Hematopoietic multipotent progenitor cell treated with erythropoietin and hydrocortisone succinate and interleukin-3 and kit ligand, for 6 days (in vitro differentiated cells): ENCODE data around the gene AP3D1.

Experiments
- DNase-seq: peaks from one replicate; pipeline ENCODE4 v3.0.0-alpha.2; 2015

The AP3D1 gene

GRCh38 chr19:2081873-2082810 is 69.2 kb downstream of the AP3D1 start:
- peak; percentile 65 for DNase-seq

- no peak for DNase-seq
Measured at GRCh38 chr19:2080336-2080988, 70.9 kb downstream of the AP3D1 start.

DNA sequence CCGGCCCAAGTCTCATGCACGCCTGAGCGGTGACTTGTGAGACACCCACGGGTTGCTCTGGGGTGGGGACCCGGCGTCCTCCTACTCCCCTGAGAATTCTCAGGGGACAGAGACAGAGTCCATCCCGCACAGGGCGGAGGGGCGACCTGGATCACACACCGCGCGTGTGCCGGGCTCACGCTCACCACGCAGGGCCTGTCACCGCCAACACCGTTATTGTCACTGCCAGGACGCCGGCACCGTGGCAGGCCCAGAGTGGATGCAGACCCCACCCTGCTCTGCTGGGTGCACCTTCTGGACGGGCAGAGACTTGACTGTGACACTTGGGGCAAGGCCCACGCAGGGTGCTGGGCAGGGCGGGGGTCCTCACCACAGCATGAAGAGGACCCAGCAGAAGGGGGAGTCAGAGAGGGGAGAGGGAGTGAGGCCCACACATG is 71.5 kb downstream of the AP3D1 start:
- DNase-seq, result no peak

DNA sequence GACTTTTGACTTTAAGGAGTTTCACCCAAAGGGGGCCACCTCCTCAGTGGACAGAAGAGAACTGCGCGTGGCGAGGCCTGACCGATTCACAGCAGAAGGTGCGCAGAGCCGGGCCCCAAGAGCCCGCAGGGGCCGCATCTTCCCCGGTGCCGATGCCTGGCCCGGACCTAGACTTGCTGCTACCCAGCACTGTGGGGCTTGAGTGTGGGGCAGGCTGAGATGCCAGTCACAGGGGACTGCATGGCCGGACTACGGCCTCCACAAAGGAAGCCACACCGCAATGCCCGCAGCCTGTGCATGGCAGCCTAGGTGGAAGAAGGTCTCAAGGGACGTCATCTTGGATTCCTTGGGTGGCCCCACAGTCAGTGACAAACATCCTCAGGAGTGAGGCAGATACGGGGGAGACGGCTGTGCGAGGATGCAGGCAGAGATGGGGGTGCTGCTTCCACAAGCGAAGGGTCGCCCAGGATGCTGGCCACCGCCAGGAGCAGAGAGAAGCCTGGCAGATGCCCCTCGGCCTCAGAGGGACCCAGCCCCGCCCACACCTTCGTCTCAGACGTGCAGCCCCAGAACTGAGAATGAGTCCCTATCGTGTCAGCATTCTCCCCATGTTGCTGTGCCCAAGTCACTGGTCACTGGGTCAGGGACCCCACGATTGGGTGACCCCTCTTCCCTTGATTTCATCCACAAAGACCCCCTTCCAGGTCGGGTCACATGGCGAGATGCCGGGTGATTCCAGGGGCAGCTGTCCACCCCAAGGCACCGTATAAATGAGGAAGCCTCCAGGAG is 72.1 kb downstream of the AP3D1 start:
- DNase-seq, result no peak

- DNase-seq, result no peak
Measured at GRCh38 chr19:2077833-2078619, 73.3 kb downstream of the AP3D1 start.

DNA sequence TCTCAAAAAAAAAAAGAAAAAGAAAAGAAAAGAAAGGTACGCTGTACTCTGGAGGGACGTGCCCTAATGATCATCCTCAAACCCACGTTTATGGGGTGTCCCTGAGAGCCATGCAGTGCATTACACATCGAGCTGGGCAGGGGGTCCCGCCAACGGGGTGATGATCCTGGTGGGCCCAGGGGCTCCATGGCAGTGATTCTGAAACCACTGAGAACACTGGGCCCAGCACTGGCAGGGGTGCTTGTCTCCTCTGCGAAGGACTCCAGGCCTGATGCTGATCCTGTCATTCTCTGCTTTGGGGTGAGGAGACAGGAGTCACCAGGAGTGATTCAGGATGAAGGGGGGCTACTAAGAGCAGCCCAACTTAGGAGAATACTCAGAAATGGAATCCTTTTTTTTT is 74.0 kb downstream of the AP3D1 start:
- DNase-seq, result no peak

- DNase-seq, result no peak
Measured at GRCh38 chr19:2076526-2076944, 74.8 kb downstream of the AP3D1 start.

DNA sequence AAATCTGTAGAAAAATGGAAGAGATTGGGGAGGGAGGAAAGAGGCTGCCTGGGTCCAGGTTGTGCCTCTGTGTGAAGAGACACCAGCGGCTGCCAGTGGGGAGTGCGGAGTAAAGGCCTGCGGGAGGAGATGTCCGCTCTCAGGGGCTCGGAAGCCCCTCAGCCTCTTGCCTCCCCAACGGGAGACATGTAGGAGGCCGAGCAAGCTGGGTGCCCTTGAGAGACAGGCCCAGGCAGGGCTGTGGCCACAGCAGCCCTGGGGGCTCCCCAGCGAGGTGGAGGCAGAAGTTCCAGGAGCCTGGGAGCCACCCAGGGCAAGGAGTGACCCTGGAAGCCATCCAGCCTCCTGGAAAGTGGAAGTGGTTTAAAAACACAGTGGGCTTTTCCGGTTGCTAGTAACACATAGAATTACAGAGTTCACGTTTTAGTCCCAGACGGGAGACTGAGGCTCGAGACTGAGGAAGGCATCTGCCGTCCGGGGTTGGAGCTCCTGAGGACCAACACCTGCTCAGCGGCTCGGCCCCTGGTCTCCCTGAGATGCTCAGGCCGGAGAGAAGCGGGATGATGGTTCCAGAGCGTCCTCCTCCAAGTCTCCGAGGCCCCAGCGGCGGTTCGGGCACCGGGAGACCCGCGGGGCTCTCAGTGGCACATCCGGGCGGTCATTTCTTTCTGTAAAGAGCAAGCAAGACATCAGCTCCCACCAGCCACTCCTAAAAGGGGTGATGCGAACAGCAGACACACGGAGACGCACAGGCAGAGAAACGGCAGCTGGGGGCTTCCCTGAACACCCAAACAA is 78.4 kb downstream of the AP3D1 start:
- DNase-seq, result no peak

- DNase-seq, result no peak
Measured at GRCh38 chr19:2070986-2071673, 80.2 kb downstream of the AP3D1 start.

DNA sequence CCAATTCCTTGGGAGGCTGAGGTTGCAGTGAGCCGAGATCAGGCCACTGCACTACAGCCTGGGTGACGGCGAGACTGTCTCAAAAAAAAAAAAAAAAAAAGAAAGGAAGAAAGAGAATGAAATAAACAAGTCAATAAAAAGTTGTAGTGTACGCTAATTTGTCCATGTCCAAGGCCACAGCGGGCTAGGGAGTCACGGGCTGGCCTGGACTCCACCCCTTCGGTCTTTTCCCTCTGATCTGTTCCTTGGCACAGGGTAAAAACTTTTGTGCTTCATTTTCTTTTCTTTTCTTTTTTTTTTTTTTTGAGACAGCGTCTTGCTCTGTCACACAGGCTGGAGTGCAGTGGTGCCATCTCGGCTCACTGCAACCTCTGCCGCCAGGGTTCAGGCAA is 80.9 kb downstream of the AP3D1 start:
- DNase-seq, result no peak

GRCh38 chr19:2064788-2065524 is 86.4 kb downstream of the AP3D1 start:
- no peak for DNase-seq

GRCh38 chr19:2064395-2064787 is 87.0 kb downstream of the AP3D1 start:
- DNase-seq, result no peak

GRCh38 chr19:2063824-2064223 is 87.5 kb downstream of the AP3D1 start:
- DNase-seq, result no peak

DNA sequence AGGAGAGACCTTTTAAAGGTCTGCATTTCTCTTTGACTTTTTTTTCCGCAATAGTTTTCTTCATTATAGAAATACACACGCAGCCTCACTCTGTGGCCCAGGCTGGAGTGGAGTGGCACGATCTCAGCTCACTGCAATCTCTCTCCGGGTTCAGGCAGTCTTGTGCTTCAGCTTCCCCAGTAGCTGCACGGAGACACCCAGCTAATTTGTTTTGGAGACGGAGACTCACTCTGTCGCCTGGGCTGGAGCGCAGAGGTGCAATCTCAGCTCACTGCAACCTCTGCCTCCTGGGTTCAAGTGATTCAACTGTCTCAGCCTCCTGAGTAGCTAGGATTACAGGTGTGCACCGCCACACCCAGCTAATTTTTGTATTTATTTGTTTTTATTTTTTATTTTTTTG is 88.6 kb downstream of the AP3D1 start:
- DNase-seq, result no peak

GRCh38 chr19:2062389-2062729 is 89.0 kb downstream of the AP3D1 start:
- DNase-seq, result no peak

- DNase-seq, result peak; percentile 100
Measured at GRCh38 chr19:2061495-2062388, 89.6 kb downstream of the AP3D1 start.

DNA sequence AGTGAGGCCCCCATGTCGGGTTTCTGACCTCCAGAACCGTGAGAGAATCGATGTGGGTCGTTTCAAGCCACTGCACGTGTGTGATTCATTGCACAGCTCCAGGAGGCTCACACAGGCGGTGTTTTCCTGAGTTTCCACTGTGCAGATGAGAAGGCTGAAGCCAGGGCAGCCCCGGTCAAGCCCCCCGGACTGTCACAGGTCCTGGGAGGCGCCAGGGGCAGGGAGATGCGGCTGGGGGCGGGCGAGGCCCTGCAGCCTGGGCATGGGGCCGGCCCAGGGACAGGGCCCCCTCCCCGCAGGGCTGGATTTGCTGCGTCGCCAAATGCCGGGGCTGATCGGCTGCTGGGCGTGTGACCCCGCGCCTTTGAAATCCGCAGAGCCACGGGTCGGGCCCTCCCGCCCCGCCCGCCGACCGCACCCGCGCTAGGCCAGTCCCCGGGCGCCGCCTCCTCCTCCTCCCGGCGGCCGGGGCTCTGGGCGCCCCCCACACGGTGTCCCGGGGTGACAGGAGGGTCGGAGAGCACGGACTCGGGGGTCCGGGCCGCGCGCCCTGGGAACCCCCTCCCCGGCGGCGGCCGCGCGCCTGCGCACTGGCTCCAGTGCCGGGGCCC is 90.4 kb downstream of the AP3D1 start:
- peak; percentile 86 for DNase-seq

DNA sequence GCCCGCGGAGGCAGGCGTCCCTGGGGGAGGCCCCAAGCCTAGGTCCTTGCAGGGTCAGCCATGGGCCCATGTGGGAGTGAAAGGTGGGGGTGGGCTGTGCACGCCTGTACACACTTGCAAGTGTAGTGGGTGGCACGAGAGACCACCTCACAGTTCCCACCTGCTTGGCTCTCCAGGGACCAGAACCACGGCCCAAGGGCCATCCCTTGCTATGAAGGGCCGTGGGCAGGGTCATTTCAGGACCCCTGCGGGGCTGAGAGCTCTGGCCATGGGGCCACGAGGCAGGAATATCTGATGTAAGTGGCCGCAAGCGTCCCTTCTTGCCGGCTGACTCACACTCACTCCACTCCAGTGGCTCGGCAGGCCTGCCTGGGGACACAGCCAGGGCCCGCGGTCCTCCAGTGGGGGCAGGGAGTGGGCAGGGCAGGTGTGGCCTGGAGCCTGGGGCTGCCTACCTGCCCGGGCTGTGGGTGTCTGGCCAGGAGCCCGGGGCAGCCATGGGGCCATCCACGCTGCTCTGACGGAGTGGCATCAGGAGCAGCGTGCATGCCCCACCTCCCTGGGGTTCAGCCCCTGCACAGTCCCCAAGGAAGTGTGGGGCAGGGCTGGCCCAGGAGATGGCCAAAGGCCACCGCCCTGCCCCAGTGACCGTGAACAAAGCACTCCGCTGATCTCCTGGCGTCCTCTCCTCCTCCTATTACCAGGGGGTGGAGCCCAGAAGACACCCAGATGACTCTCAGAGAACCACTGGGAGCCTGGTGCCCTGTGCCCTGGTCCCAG is 91.8 kb downstream of the AP3D1 start:
- DNase-seq, result peak; percentile 73
